GM23338 (cell line): ENCODE results near the gene KCNC2. TPM values are rescaled to one million over a fixed set of nuclear protein-coding genes. Genes with fewer than 3 reads are reported as not detected.

ENCODE experiments used
- ATAC-seq: fragments of 200-7000 bp; cut with Tn5 transposase; 3 replicates; pipeline ENCODE4 v1.9.1; 2020
- DNase-seq: peaks from one replicate; pipeline ENCODE4 v3.0.0-alpha.2; 2015; ENCODE audit warnings: low spot score
- H2AFZ ChIP-seq: fragments of 200-600 bp; sonication (generic); 2 replicates; pipeline ENCODE4 v1.8.0; 2016; ENCODE audit warnings: antibody characterized with exemption, mild to moderate bottlenecking, moderate library complexity
- H3F3A ChIP-seq: fragments of 200-600 bp; sonication (generic); replicated peaks from 2 replicates; pipeline ENCODE4 v1.8.0; 2017; ENCODE audit warnings: antibody characterized with exemption, mixed run types, low read depth
- H3K27ac ChIP-seq: fragments of 200-600 bp; sonication (generic); 2 replicates; pipeline ENCODE4 v1.6.1; 2016; ENCODE audit warnings: low read depth
- H3K27me3 ChIP-seq: fragments of 200-600 bp; sonication (generic); 2 replicates; pipeline ENCODE4 v1.8.0; 2016; ENCODE audit warnings: mild to moderate bottlenecking, mixed run types, moderate library complexity; ENCODE audit not compliant: insufficient read depth
- H3K36me3 ChIP-seq: fragments of 200-600 bp; sonication (generic); 2 replicates; pipeline ENCODE4 v1.8.0; 2016; ENCODE audit warnings: mild to moderate bottlenecking; ENCODE audit not compliant: insufficient read depth
- H3K4me1 ChIP-seq: fragments of 200-600 bp; sonication (generic); 2 replicates; pipeline ENCODE4 v1.8.0; 2016; ENCODE audit warnings: mild to moderate bottlenecking, moderate library complexity; ENCODE audit not compliant: insufficient read depth
- H3K4me2 ChIP-seq: fragments of 200-600 bp; sonication (generic); 2 replicates; pipeline ENCODE4 v1.7.1; 2017; ENCODE audit warnings: mixed run types
- H3K4me3 ChIP-seq: fragments of 200-600 bp; sonication (generic); 2 replicates; pipeline ENCODE4 v1.6.1; 2016; ENCODE audit warnings: mixed run types
- H3K79me2 ChIP-seq: fragments of 200-600 bp; sonication (generic); replicated peaks from 2 replicates; pipeline ENCODE4 v1.8.0; 2017; ENCODE audit warnings: mild to moderate bottlenecking; ENCODE audit not compliant: insufficient read depth
- H3K9me2 ChIP-seq: fragments of 200-600 bp; sonication (generic); 2 replicates; pipeline ENCODE4 v1.8.0; 2017; ENCODE audit not compliant: insufficient read depth
- H4K20me1 ChIP-seq: fragments of 200-600 bp; sonication (generic); replicated peaks from 2 replicates; pipeline ENCODE4 v1.8.0; 2017; ENCODE audit warnings: mild to moderate bottlenecking; ENCODE audit not compliant: insufficient read depth
- H3K27ac Mint-ChIP-seq: 2 replicates; pipeline ENCODE4 v1.8.0; 2020; ENCODE audit warnings: inconsistent platforms, mild to moderate bottlenecking, moderate library complexity, mixed read lengths
- H3K27me3 Mint-ChIP-seq: 3 replicates; pipeline ENCODE4 v1.8.0; 2022; ENCODE audit warnings: low read depth, mild to moderate bottlenecking, moderate library complexity, mixed read lengths, inconsistent platforms; ENCODE audit not compliant: insufficient read depth, poor library complexity
- H3K36me3 Mint-ChIP-seq: 3 replicates; pipeline ENCODE4 v1.8.0; 2021; ENCODE audit warnings: low read depth, mild to moderate bottlenecking, inconsistent platforms, moderate library complexity, mixed read lengths
- H3K4me1 Mint-ChIP-seq: 3 replicates; pipeline ENCODE4 v1.8.0; 2020; ENCODE audit warnings: mild to moderate bottlenecking, inconsistent platforms, mixed read lengths
- H3K4me3 Mint-ChIP-seq: 3 replicates; pipeline ENCODE4 v1.8.0; 2021; ENCODE audit warnings: moderate library complexity, mild to moderate bottlenecking, inconsistent platforms, mixed read lengths
- H3K9me3 Mint-ChIP-seq: 3 replicates; pipeline ENCODE4 v1.8.0; 2020; ENCODE audit warnings: moderate library complexity, mild to moderate bottlenecking, inconsistent platforms, mixed read lengths
- EZH2 ChIP-seq: fragments of 200-600 bp; sonication (generic); IDR thresholded peaks from one replicate; pipeline ENCODE4 v1.8.0; 2017; ENCODE audit warnings: antibody characterized with exemption, mild to moderate bottlenecking, low read depth; ENCODE audit not compliant: unreplicated experiment
- EZH2phosphoT487 ChIP-seq: fragments of 200-600 bp; sonication (generic); IDR thresholded peaks from one replicate; pipeline ENCODE4 v1.8.1; 2018; ENCODE audit warnings: antibody characterized with exemption; ENCODE audit not compliant: unreplicated experiment
- STAT1 ChIP-seq: IDR thresholded peaks from one replicate; pipeline ENCODE4 v1.6.1; 2016; ENCODE audit warnings: antibody characterized with exemption; ENCODE audit not compliant: unreplicated experiment
- ZNF331 ChIP-seq: fragments of 250-450 bp; sonication (Bioruptor Pico); IDR thresholded peaks from 2 replicates; pipeline ENCODE4 v1.5.0; 2020; ENCODE audit warnings: low read depth, mild to moderate bottlenecking, moderate library complexity
- ZNF462 ChIP-seq: fragments of 250-450 bp; sonication (Bioruptor Pico); IDR thresholded peaks from 2 replicates; pipeline ENCODE4 v1.5.0; 2020; ENCODE audit warnings: mild to moderate bottlenecking, moderate library complexity
- polyA plus RNA-seq: library from polyadenylated mRNA; unstranded; fragments of >200 nt; fragmentation: Nextera tagmentation; extraction: Ambion mirVana; gene quantifications from 2 replicates; pipeline ENCODE4 v1.2.1, GENCODE V29; 2016
- total RNA-seq: library from RNA; depleted of rRNA; stranded (reverse); fragments of >200 nt; shearing (Covaris generic); gene quantifications from 2 replicates; pipeline ENCODE4 v1.2.3, GENCODE V29; 2014
- TF ChIP-seq, protein P1 (sequence below), 2 experiments: fragments of 200-600 bp in 1 of 2; sonication (generic) in 1 of 2; conservative IDR thresholded peaks; 2 replicates each; pipeline versions ENCODE4 v1.5.1 to v1.6.1; 2016 to 2017; ENCODE audit warnings: antibody characterized with exemption in 2 of 2, low read depth in 2 of 2, mild to moderate bottlenecking in 2 of 2, moderate library complexity in 1 of 2

The KCNC2 gene
- total and polyA plus RNA-seq, 2 experiments from 2014 or later: 0.10 TPM; not detected in 1

GRCh38 chr12:75020068-75020557 is 189.5 kb downstream of the KCNC2 start:
- Histone ChIP-seq H3K36me3 (peaks cover 10% of the 10 kb centered on the region), H4K20me1 (no peaks in the 10 kb centered on the region), H3K79me2 (no peaks in the 10 kb centered on the region), H2AFZ (no peak overlapping the region), H3K27me3 (no peaks in the 10 kb centered on the region), H3K4me3 (no peak overlapping the region), H3K27ac (no peak overlapping the region), H3F3A (no peaks in the 10 kb centered on the region), H3K9me2 (peaks cover 9% of the 10 kb centered on the region; the same call in 1 of the 2 replicates), H3K4me1 (no peaks in the 10 kb centered on the region), H3K4me2 (no peak overlapping the region)
- DNase-seq (peak; percentile 4), ATAC-seq (no peak)
- H3K9me3 Mint-ChIP-seq: peaks cover 62% of the 10 kb centered on the region
- H3K4me3 Mint-ChIP-seq: no peak overlapping the region
- TF ChIP-seq EZH2phosphoT487 (no peak), EZH2 (no peak), ZNF462 (CRISPR knock-in tag) (no peak)
- H3K27me3 Mint-ChIP-seq: peaks cover 3% of the 10 kb centered on the region
- no peak overlapping the region for H3K27ac Mint-ChIP-seq
- peaks cover 26% of the 10 kb centered on the region for H3K36me3 Mint-ChIP-seq
- H3K4me1 Mint-ChIP-seq: no peaks in the 10 kb centered on the region; the same call in 2 of the 3 replicates

- no peaks in the 10 kb centered on the region for H3K27me3 ChIP-seq
- 0 out of 2 replicates have a peak, but pooled peaks cover 7% of the 10 kb centered on the region for H3K9me2 ChIP-seq
- H3K36me3 ChIP-seq: no peaks in the 10 kb centered on the region
- H3K4me3 Mint-ChIP-seq: no peak overlapping the region
- no peaks in the 10 kb centered on the region for H3K36me3 Mint-ChIP-seq
- H3K79me2 ChIP-seq: no peaks in the 10 kb centered on the region
- TF ChIP-seq, protein P1, sequence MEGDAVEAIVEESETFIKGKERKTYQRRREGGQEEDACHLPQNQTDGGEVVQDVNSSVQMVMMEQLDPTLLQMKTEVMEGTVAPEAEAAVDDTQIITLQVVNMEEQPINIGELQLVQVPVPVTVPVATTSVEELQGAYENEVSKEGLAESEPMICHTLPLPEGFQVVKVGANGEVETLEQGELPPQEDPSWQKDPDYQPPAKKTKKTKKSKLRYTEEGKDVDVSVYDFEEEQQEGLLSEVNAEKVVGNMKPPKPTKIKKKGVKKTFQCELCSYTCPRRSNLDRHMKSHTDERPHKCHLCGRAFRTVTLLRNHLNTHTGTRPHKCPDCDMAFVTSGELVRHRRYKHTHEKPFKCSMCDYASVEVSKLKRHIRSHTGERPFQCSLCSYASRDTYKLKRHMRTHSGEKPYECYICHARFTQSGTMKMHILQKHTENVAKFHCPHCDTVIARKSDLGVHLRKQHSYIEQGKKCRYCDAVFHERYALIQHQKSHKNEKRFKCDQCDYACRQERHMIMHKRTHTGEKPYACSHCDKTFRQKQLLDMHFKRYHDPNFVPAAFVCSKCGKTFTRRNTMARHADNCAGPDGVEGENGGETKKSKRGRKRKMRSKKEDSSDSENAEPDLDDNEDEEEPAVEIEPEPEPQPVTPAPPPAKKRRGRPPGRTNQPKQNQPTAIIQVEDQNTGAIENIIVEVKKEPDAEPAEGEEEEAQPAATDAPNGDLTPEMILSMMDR (conservative IDR thresholded peaks at IDR 0.05; ENCODE audit: low read depth in 2 of 2): no peak
- TF ChIP-seq ZNF331 (no peak), STAT1 (no peak)
- H3K4me3 ChIP-seq: no peak overlapping the region
- peaks cover 11% of the 10 kb centered on the region; the same call in 2 of the 3 replicates for H3K9me3 Mint-ChIP-seq
- DNase-seq (no peak), ATAC-seq (no peak)
- peaks cover 3% of the 10 kb centered on the region for H3K27me3 Mint-ChIP-seq
- no peak overlapping the region for H3K27ac ChIP-seq
- no peaks in the 10 kb centered on the region for H3K4me1 Mint-ChIP-seq
- no peaks in the 10 kb centered on the region for H3K4me1 ChIP-seq
- H4K20me1 ChIP-seq: no peaks in the 10 kb centered on the region
- no peak overlapping the region for H3K4me2 ChIP-seq
- H3F3A ChIP-seq: no peaks in the 10 kb centered on the region
- no peak overlapping the region for H2AFZ ChIP-seq
- H3K27ac Mint-ChIP-seq: no peak overlapping the region
Measured at GRCh38 chr12:75011120-75011519, 198.5 kb downstream of the KCNC2 start.
